ELF-1 (cell line): Measurements from ENCODE around the gene SMIM10L2A.

Experiments
- DNase-seq: peaks from one replicate; pipeline ENCODE4 v3.0.0-alpha.2; 2016; ENCODE audit warnings: low read depth, low spot score

Gene SMIM10L2A

GRCh38 chrX:135453381-135453780 lies 31.6 kb downstream of the SMIM10L2A start:
- DNase-seq, result peak; percentile 13

DNA sequence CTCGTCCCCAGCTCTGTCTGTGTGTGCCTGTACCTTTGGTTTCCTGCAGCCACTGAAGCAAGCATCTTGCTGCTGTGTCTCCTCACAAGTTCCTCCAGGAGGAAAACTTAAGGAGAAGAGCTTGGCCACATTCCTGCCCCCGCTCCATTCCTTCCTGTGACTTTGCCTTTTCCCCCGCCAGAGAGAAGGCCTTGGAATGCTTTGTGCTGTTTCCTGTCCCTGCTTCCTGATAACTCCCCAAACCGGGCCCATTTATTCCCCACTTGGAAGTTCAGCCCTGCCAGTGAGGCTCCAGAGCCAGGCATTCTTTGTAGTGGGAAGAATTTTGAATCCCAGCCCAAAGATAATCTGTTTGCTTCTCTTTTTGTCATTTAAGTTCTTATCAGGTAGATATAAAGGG lies 33.1 kb downstream of the SMIM10L2A start:
- peak; percentile 67 for DNase-seq

- DNase-seq, result peak; percentile 22
These were observed 40.0 kb downstream of the SMIM10L2A start for GRCh38 chrX:135461756-135462155.

GRCh38 chrX:135463937-135464336 lies 42.2 kb downstream of the SMIM10L2A start:
- DNase-seq, result no peak

- no peak for DNase-seq
These were observed 54.6 kb downstream of the SMIM10L2A start for GRCh38 chrX:135476378-135476777.

DNA sequence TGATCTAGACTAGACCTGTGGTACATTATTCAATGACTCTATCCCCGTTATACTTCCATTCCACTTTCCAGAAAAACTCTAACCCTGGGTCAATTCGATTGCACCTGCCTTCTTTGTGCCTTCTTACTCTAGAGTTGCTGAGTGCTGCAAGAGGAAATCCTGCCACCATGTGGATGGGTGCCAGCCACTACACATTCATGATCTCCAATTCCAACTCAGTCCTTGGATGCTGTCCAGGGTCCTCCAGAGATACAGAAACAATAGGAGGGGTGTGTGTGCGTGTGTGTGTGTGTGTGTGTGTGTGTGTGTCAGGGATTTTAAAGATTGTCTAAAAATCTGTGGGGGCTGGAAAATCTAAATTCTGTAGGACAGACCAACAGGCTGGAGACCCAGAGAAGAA lies 55.8 kb downstream of the SMIM10L2A start:
- DNase-seq, result peak; percentile 85
